ENCODE measurements around the gene CNOT6L.

GRCh38 chr4:77681792-77682191 is 137.4 kb downstream of the CNOT6L start:
- TF ChIP-seq CTCF (IDR thresholded peaks at IDR 0.05) (no peak), POLR2AphosphoS5 (IDR thresholded peaks at IDR 0.05) (no peak), EP300 (IDR thresholded peaks at IDR 0.05) (no peak)

All from esophagus muscularis mucosa (tissue), 4 donors.